Endothelial cell (in vitro differentiated cells): ENCODE results near the gene GRID2IP. TPM values are rescaled to one million over a fixed set of nuclear protein-coding genes. Genes with fewer than 3 reads are reported as not detected.

Experiments used
- DNase-seq: peaks from one replicate; pipeline ENCODE4 v3.0.0; 2021; ENCODE audit warnings: low spot score
- H3K27ac Mint-ChIP-seq: one replicate; pipeline ENCODE4 v1.8.0; 2021; ENCODE audit warnings: mixed read lengths, inconsistent platforms; ENCODE audit not compliant: unreplicated experiment
- H3K27me3 Mint-ChIP-seq: one replicate; pipeline ENCODE4 v1.8.0; 2021; ENCODE audit warnings: mild to moderate bottlenecking, moderate library complexity, mixed read lengths, inconsistent platforms; ENCODE audit not compliant: unreplicated experiment
- H3K36me3 Mint-ChIP-seq: one replicate; pipeline ENCODE4 v1.8.0; 2021; ENCODE audit warnings: mild to moderate bottlenecking, low read depth, mixed read lengths, inconsistent platforms; ENCODE audit not compliant: unreplicated experiment
- H3K4me1 Mint-ChIP-seq: one replicate; pipeline ENCODE4 v1.8.0; 2021; ENCODE audit warnings: mild to moderate bottlenecking, mixed read lengths, inconsistent platforms; ENCODE audit not compliant: unreplicated experiment
- H3K4me3 Mint-ChIP-seq: one replicate; pipeline ENCODE4 v1.8.0; 2021; ENCODE audit warnings: mild to moderate bottlenecking, mixed read lengths, inconsistent platforms; ENCODE audit not compliant: unreplicated experiment
- H3K9me3 Mint-ChIP-seq: one replicate; pipeline ENCODE4 v1.8.0; 2021; ENCODE audit warnings: mixed read lengths, inconsistent platforms; ENCODE audit not compliant: unreplicated experiment
- CTCF ChIP-seq: fragments of 200-600 bp; sonication (generic); IDR thresholded peaks from one replicate; pipeline ENCODE4 v1.5.0; 2021; ENCODE audit warnings: antibody characterized with exemption; ENCODE audit not compliant: unreplicated experiment
- total RNA-seq: library from RNA; stranded (reverse); fragmentation: NEBNext Ultra II Directional; extraction: Animal tissue kit (Norgen Biotek cat#: 25700); gene quantifications from one replicate; pipeline ENCODE4 v1.2.1, GENCODE V29; 2021; ENCODE audit not compliant: unreplicated experiment

Gene GRID2IP
- total RNA-seq, 1 donor from 2014 or later: 0.08 TPM

- TF ChIP-seq CTCF: no peak
- Mint-ChIP-seq H3K9me3 (no peaks in the 10 kb centered on the region), H3K27me3 (peaks cover 2% of the 10 kb centered on the region), H3K4me3 (no peak overlapping the region), H3K27ac (no peak overlapping the region), H3K36me3 (no peaks in the 10 kb centered on the region), H3K4me1 (no peaks in the 10 kb centered on the region)
- DNase-seq: no peak
Measured at GRCh38 chr7:6567886-6568285, 16.6 kb upstream of the GRID2IP start.

DNA sequence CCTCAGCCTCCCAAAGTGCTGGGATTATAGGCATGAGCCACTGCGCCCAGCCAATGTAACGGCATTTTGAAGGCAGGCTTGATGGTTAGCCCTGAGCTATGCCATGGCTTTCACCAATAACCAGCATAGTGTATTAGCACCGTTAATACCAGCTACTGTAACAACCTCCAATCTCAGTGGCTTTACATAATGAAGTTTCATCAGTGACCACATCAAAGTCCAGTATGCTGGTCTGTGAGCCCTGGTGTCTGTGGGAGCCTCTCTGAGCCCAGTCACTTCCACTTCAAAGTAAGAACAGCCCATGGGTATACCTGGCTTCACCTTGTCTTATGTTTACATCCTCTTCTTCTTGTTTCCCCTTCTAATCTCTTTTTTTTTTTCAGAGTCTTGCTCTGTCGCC lies 14.4 kb upstream of the GRID2IP start:
- no peaks in the 10 kb centered on the region for H3K4me1 Mint-ChIP-seq
- H3K36me3 Mint-ChIP-seq: no peaks in the 10 kb centered on the region
- no peak for TF ChIP-seq CTCF
- no peak overlapping the region for H3K4me3 Mint-ChIP-seq
- no peak for DNase-seq
- H3K9me3 Mint-ChIP-seq: no peaks in the 10 kb centered on the region
- H3K27me3 Mint-ChIP-seq: peaks cover 2% of the 10 kb centered on the region
- H3K27ac Mint-ChIP-seq: no peak overlapping the region

GRCh38 chr7:6563936-6564770 lies 12.9 kb upstream of the GRID2IP start:
- TF ChIP-seq CTCF: no peak
- no peak for DNase-seq
- no peaks in the 10 kb centered on the region for H3K9me3 Mint-ChIP-seq
- H3K4me3 Mint-ChIP-seq: no peak overlapping the region
- H3K36me3 Mint-ChIP-seq: no peaks in the 10 kb centered on the region
- H3K27me3 Mint-ChIP-seq: peaks cover 4% of the 10 kb centered on the region
- H3K4me1 Mint-ChIP-seq: no peaks in the 10 kb centered on the region
- no peak overlapping the region for H3K27ac Mint-ChIP-seq

- H3K4me3 Mint-ChIP-seq: no peak overlapping the region
- TF ChIP-seq CTCF: no peak
Measured at GRCh38 chr7:6562106-6562505, 10.8 kb upstream of the GRID2IP start.

GRCh38 chr7:6559896-6560295 lies 8.6 kb upstream of the GRID2IP start:
- peaks cover 7% of the 10 kb centered on the region for H3K27me3 Mint-ChIP-seq
- no peaks in the 10 kb centered on the region for H3K9me3 Mint-ChIP-seq
- no peak overlapping the region for H3K4me3 Mint-ChIP-seq
- no peak for TF ChIP-seq CTCF
- no peaks in the 10 kb centered on the region for H3K4me1 Mint-ChIP-seq
- no peaks in the 10 kb centered on the region for H3K36me3 Mint-ChIP-seq
- no peak for DNase-seq
- no peak overlapping the region for H3K27ac Mint-ChIP-seq

More at GRCh38 chr7:6562106-6562505, 10.8 kb upstream of the GRID2IP start:
- H3K36me3 Mint-ChIP-seq: no peaks in the 10 kb centered on the region
- no peaks in the 10 kb centered on the region for H3K4me1 Mint-ChIP-seq
- H3K27ac Mint-ChIP-seq: no peak overlapping the region
- H3K27me3 Mint-ChIP-seq: peaks cover 5% of the 10 kb centered on the region
- no peaks in the 10 kb centered on the region for H3K9me3 Mint-ChIP-seq
- DNase-seq: no peak
